B cell (primary cell): Measurements from ENCODE around the gene SDK2. TPM values are rescaled to one million over a fixed set of nuclear protein-coding genes. Genes with fewer than 3 reads are reported as not detected.

Experiments
- ATAC-seq: fragments of 200-7000 bp; cut with Tn5 transposase; one replicate; pipeline ENCODE4 v1.10.0; 2021; ENCODE audit warnings: low read depth, mild to moderate bottlenecking, moderate number of reproducible peaks, moderate library complexity
- CTCF ChIA-PET: fragments of 350-600 bp; sonication (Branson Sonifier 250); formaldehyde crosslinking; loops from one replicate; lab custom pipeline; 2021; ENCODE audit warnings: antibody characterized with exemption, inconsistent platforms; lab: Charles Lee
- POLR2A ChIA-PET: fragments of 350-600 bp; sonication (Branson Sonifier 250); formaldehyde crosslinking; loops from one replicate; lab custom pipeline; 2021; ENCODE audit warnings: antibody characterized with exemption; lab: Charles Lee
- DNase-seq: peaks from one replicate; pipeline ENCODE4 v3.0.0; 2013
- H2AFZ ChIP-seq: 2 replicates; pipeline ENCODE4 v1.6.1; 2012; ENCODE audit warnings: mild to moderate bottlenecking, low read depth, low read length; ENCODE audit not compliant: insufficient read depth, poor library complexity, severe bottlenecking
- H3K27ac ChIP-seq, 2 donors: 1 replicate in 1 of 2; 2 replicates in 1 of 2; pipeline ENCODE4 v1.5.1; 2012 to 2013; ENCODE audit warnings: low read length in 2 of 2, mild to moderate bottlenecking in 2 of 2, moderate library complexity in 1 of 2
- H3K27me3 ChIP-seq, 4 experiments: fragments of 200-600 bp in 1 of 4; sonication (generic) in 1 of 4; replicated peaks in 1 of 4; 1 replicate in 2 of 4; 2 replicates in 2 of 4; pipeline versions ENCODE4 v1.6.1 to v1.7.0; 2013 to 2016; ENCODE audit warnings: low read length in 3 of 4, mild to moderate bottlenecking in 2 of 4, mixed read lengths in 1 of 4, moderate library complexity in 1 of 4; ENCODE audit not compliant: insufficient read depth in 4 of 4, control insufficient read depth in 3 of 4; ENCODE audit errors: control extremely low read depth in 1 of 4
- H3K36me3 ChIP-seq, 2 experiments: replicated peaks in 1 of 2; 1 replicate in 1 of 2; 2 replicates in 1 of 2; pipeline versions ENCODE4 v1.6.1 to v1.7.1; 2013; ENCODE audit warnings: low read length in 1 of 2; ENCODE audit not compliant: insufficient read depth in 2 of 2, control insufficient read depth in 1 of 2; ENCODE audit errors: control extremely low read depth in 1 of 2, extremely low read depth in 1 of 2
- H3K4me1 ChIP-seq, 2 donors: fragments of 200-600 bp in 1 of 2; sonication (generic) in 1 of 2; 1 replicate in 1 of 2; 2 replicates in 1 of 2; pipeline versions ENCODE4 v1.5.1 to v1.6.1; 2013 to 2017; ENCODE audit warnings: low read length in 2 of 2; ENCODE audit not compliant: control insufficient read depth in 2 of 2, insufficient read depth in 2 of 2
- H3K4me2 ChIP-seq: replicated peaks from 2 replicates; pipeline ENCODE3; 2012; ENCODE audit warnings: mild to moderate bottlenecking, low read depth, low read length; ENCODE audit not compliant: poor library complexity, severe bottlenecking
- H3K4me3 ChIP-seq, 5 experiments: fragments of 200-600 bp in 1 of 5; sonication (generic) in 1 of 5; 1 replicate in 3 of 5; 2 replicates in 2 of 5; pipeline versions ENCODE4 v1.5.1 to v1.7.0; 2011 to 2016; ENCODE audit warnings: low read length in 4 of 5, mild to moderate bottlenecking in 4 of 5, low read depth in 2 of 5, control low read depth in 1 of 5, moderate library complexity in 1 of 5; ENCODE audit not compliant: insufficient read depth in 1 of 5; ENCODE audit errors: control extremely low read depth in 1 of 5, extremely low read depth in 1 of 5
- H3K79me2 ChIP-seq: fragments of 200-600 bp; sonication (generic); one replicate; pipeline ENCODE4 v1.6.0; 2016; ENCODE audit warnings: low read length; ENCODE audit not compliant: control insufficient read depth, insufficient read depth
- H3K9ac ChIP-seq: fragments of 200-600 bp; sonication (generic); 2 replicates; pipeline ENCODE4 v1.6.1; 2017; ENCODE audit warnings: mild to moderate bottlenecking, low read length, moderate library complexity
- H3K9me3 ChIP-seq, 3 donors: one replicate each; pipeline versions ENCODE4 v1.6.1 to v1.7.1; 2013; ENCODE audit warnings: low read length in 2 of 3; ENCODE audit not compliant: control insufficient read depth in 2 of 3, insufficient read depth in 1 of 3; ENCODE audit errors: control extremely low read depth in 1 of 3
- H4K20me1 ChIP-seq: 2 replicates; pipeline ENCODE4 v1.6.0; 2012; ENCODE audit warnings: mild to moderate bottlenecking, low read length; ENCODE audit not compliant: insufficient read depth, control insufficient read depth, poor library complexity, severe bottlenecking
- H3K27ac Mint-ChIP-seq: one replicate; pipeline ENCODE4 v1.8.0; 2021; ENCODE audit warnings: mixed read lengths
- H3K27me3 Mint-ChIP-seq: one replicate; pipeline ENCODE4 v1.8.0; 2021; ENCODE audit warnings: mixed read lengths
- H3K4me1 Mint-ChIP-seq: one replicate; pipeline ENCODE4 v1.8.0; 2021; ENCODE audit warnings: mixed read lengths
- H3K4me3 Mint-ChIP-seq: one replicate; pipeline ENCODE4 v1.8.0; 2021; ENCODE audit warnings: mixed read lengths
- H3K9me3 Mint-ChIP-seq: one replicate; pipeline ENCODE4 v1.8.0; 2022; ENCODE audit warnings: mixed read lengths; ENCODE audit not compliant: insufficient read depth
- CTCF ChIP-seq: fragments of 200-600 bp; IDR thresholded peaks from one replicate; pipeline ENCODE4 v1.8.0; 2022; ENCODE audit warnings: antibody characterized with exemption, mild to moderate bottlenecking
- EZH2 ChIP-seq: IDR thresholded peaks from 2 replicates; pipeline ENCODE4 v1.6.1; 2012; ENCODE audit warnings: borderline replicate concordance, low read depth, mild to moderate bottlenecking, moderate library complexity, low read length; ENCODE audit not compliant: insufficient read depth, poor library complexity, severe bottlenecking
- WGBS: methylation state at CpG from one replicate; pipeline ENCODE4 v1.1.5; 2013; ENCODE audit warnings: missing lambda C conversion rate; ENCODE audit not compliant: insufficient coverage; 5-methylcytosine and 5-hydroxymethylcytosine counted together
- intact Hi-C: fragments of 100-400 bp; cut with micrococcal nuclease; formaldehyde crosslinking; loops from one replicate; pipeline ENCODE4 v1.10.0; 2022
- polyA plus RNA-seq: library from polyadenylated mRNA; depleted of rRNA; stranded (reverse); fragments of >200 nt; gene quantifications from 2 replicates; pipeline ENCODE4 v1.2.3, GENCODE V29; 2012
- total RNA-seq, 2 donors: library from RNA; stranded (reverse); fragments of 120-200 nt in 1 of 2; gene quantifications; 1 replicate in 1 of 2; 2 replicates in 1 of 2; pipeline versions ENCODE4 v1.2.3 to v1.2.4, GENCODE V29; 2013 to 2022

SDK2 gene
- total and polyA plus RNA-seq, 2 donors (not counting 1 experiment from before 2014, with no cell fraction given), result 3.2 to 13.0 TPM

GRCh38 chr17:73494950-73495349 lies 149.3 kb downstream of the SDK2 start:
- Mint-ChIP-seq H3K9me3 (no peaks in the 10 kb centered on the region), H3K4me1 (no peaks in the 10 kb centered on the region), H3K27ac (no peak overlapping the region), H3K27me3 (no peaks in the 10 kb centered on the region), H3K4me3 (no peak overlapping the region)
- no peaks in the 10 kb centered on the region for H3K27me3 ChIP-seq
- no peak overlapping the region for H2AFZ ChIP-seq
- no peak overlapping the region for H3K27ac ChIP-seq
- ChIA-PET POLR2A (no interaction called here), CTCF (no interaction called here)
- 100% methylated on average over 4 of the region's 5 CpGs for WGBS
- TF ChIP-seq CTCF, result no peak
- no peak for TF ChIP-seq EZH2
- H3K9ac ChIP-seq, result no peak overlapping the region
- intact Hi-C loops, result no loop called here
- no peak for ATAC-seq
- peaks cover 6% of the 10 kb centered on the region for H3K79me2 ChIP-seq
- H3K4me2 ChIP-seq, result no peak overlapping the region
- H3K4me1 ChIP-seq, result no peaks in the 10 kb centered on the region
- peaks cover 13% of the 10 kb centered on the region for H4K20me1 ChIP-seq
- H3K36me3 ChIP-seq, result no peaks in the 10 kb centered on the region
- H3K9me3 ChIP-seq, result no peaks in the 10 kb centered on the region
- no peak overlapping the region for H3K4me3 ChIP-seq
- DNase-seq, result no peak

- CTCF ChIA-PET, result no interaction called here
- no peaks in the 10 kb centered on the region for H3K4me1 ChIP-seq
- ATAC-seq (no peak), DNase-seq (no peak)
- no peaks in the 10 kb centered on the region for H3K27me3 ChIP-seq
- H2AFZ ChIP-seq, result no peak overlapping the region
- no peak overlapping the region for H3K4me3 Mint-ChIP-seq
- H3K79me2 ChIP-seq, result peaks cover 4% of the 10 kb centered on the region
- WGBS, result 89% methylated on average over 24 of the region's 24 CpGs
- intact Hi-C loops, result no loop called here
- no peak overlapping the region for H3K9ac ChIP-seq
- no peak overlapping the region for H3K4me3 ChIP-seq
- TF ChIP-seq EZH2, result no peak
- no peak for TF ChIP-seq CTCF
- peaks cover 13% of the 10 kb centered on the region for H4K20me1 ChIP-seq
- no peak overlapping the region for H3K27ac ChIP-seq
- no peaks in the 10 kb centered on the region for H3K36me3 ChIP-seq
- H3K9me3 ChIP-seq, result no peaks in the 10 kb centered on the region
- H3K4me2 ChIP-seq, result no peak overlapping the region
- H3K27ac Mint-ChIP-seq, result no peak overlapping the region
- no peaks in the 10 kb centered on the region for H3K9me3 Mint-ChIP-seq
- POLR2A ChIA-PET, result no interaction called here
- no peaks in the 10 kb centered on the region for H3K4me1 Mint-ChIP-seq
- no peaks in the 10 kb centered on the region for H3K27me3 Mint-ChIP-seq
Observed at GRCh38 chr17:73493956-73494926, 150.0 kb downstream of the SDK2 start.
